Liver (tissue), 9 donors: ENCODE data around the gene SPTLC3. TPM values are rescaled to one million over a fixed set of nuclear protein-coding genes. Genes with fewer than 3 reads are reported as not detected.

ENCODE experiments used
- DNase-seq: peaks from one replicate; pipeline ENCODE4 v3.0.0-alpha.2; 2017; ENCODE audit warnings: low spot score
- H3K27ac ChIP-seq, 2 donors: one replicate each; pipeline ENCODE4 v1.7.0; 2013; ENCODE audit warnings: inconsistent platforms in 2 of 2, low read length in 2 of 2, control low read depth in 1 of 2, low read depth in 1 of 2, mild to moderate bottlenecking in 1 of 2
- H3K27me3 ChIP-seq, 4 donors: one replicate each; pipeline versions ENCODE4 v1.6.1 to v1.7.0; 2013; ENCODE audit warnings: low read length in 3 of 4, inconsistent platforms in 1 of 4, mild to moderate bottlenecking in 1 of 4, moderate library complexity in 1 of 4; ENCODE audit not compliant: control insufficient read depth in 4 of 4, insufficient read depth in 4 of 4
- H3K36me3 ChIP-seq, 4 donors: one replicate each; pipeline versions ENCODE4 v1.6.1 to v1.7.0; 2013; ENCODE audit warnings: low read length in 3 of 4, mild to moderate bottlenecking in 3 of 4, low read depth in 1 of 4, moderate library complexity in 1 of 4; ENCODE audit not compliant: control insufficient read depth in 4 of 4, insufficient read depth in 3 of 4
- H3K4me1 ChIP-seq, 4 donors: one replicate each; pipeline versions ENCODE4 v1.6.1 to v1.7.0; 2013; ENCODE audit warnings: low read length in 3 of 4, mild to moderate bottlenecking in 3 of 4, moderate library complexity in 1 of 4; ENCODE audit not compliant: control insufficient read depth in 4 of 4, insufficient read depth in 4 of 4
- H3K4me3 ChIP-seq, 3 donors: one replicate each; pipeline versions ENCODE4 v1.6.1 to v1.7.0; 2013; ENCODE audit warnings: low read length in 3 of 3, control low read depth in 1 of 3, low read depth in 1 of 3, mild to moderate bottlenecking in 1 of 3
- H3K9ac ChIP-seq, 2 donors: one replicate each; pipeline ENCODE4 v1.7.0; 2013; ENCODE audit warnings: low read length in 2 of 2, mild to moderate bottlenecking in 2 of 2, moderate library complexity in 2 of 2, control low read depth in 1 of 2, low read depth in 1 of 2
- H3K9me3 ChIP-seq, 4 donors: one replicate each; pipeline versions ENCODE4 v1.6.1 to v1.7.0; 2013; ENCODE audit warnings: low read length in 3 of 4; ENCODE audit not compliant: control insufficient read depth in 4 of 4
- EGR1 ChIP-seq, 2 donors: IDR thresholded peaks; 2 replicates each; pipeline ENCODE4 v1.6.1; 2016 to 2018; ENCODE audit warnings: antibody characterized with exemption in 2 of 2, low read depth in 2 of 2
- FOXA1 ChIP-seq: IDR thresholded peaks from 2 replicates; pipeline ENCODE4 v1.6.1; 2016; ENCODE audit warnings: antibody characterized with exemption
- FOXA2 ChIP-seq: IDR thresholded peaks from 2 replicates; pipeline ENCODE4 v1.6.1; 2016; ENCODE audit warnings: antibody characterized with exemption
- GABPA ChIP-seq, 2 donors: IDR thresholded peaks in 1 of 2; conservative IDR thresholded peaks in 1 of 2; 2 replicates each; pipeline ENCODE4 v1.6.1; 2016; ENCODE audit warnings: antibody characterized with exemption in 2 of 2, mild to moderate bottlenecking in 1 of 2, moderate library complexity in 1 of 2
- HNF4A ChIP-seq, 2 donors: conservative IDR thresholded peaks; 2 replicates each; pipeline ENCODE4 v1.6.1; 2016; ENCODE audit warnings: antibody characterized with exemption in 2 of 2, mild to moderate bottlenecking in 2 of 2
- HNF4G ChIP-seq: IDR thresholded peaks from 2 replicates; pipeline ENCODE4 v1.6.1; 2016; ENCODE audit warnings: antibody characterized with exemption
- JUND ChIP-seq, 2 donors: IDR thresholded peaks; 2 replicates each; pipeline ENCODE4 v1.6.1; 2016; ENCODE audit warnings: antibody characterized with exemption in 2 of 2
- MAX ChIP-seq: IDR thresholded peaks from 2 replicates; pipeline ENCODE4 v1.6.1; 2016; ENCODE audit warnings: antibody characterized with exemption
- NR2F2 ChIP-seq: IDR thresholded peaks from 2 replicates; pipeline ENCODE4 v1.6.1; 2016; ENCODE audit warnings: antibody characterized with exemption
- RAD21 ChIP-seq, 2 donors: IDR thresholded peaks; 2 replicates each; pipeline ENCODE4 v1.6.1; 2016; ENCODE audit warnings: antibody characterized with exemption in 2 of 2, mild to moderate bottlenecking in 2 of 2
- REST ChIP-seq: IDR thresholded peaks from 2 replicates; pipeline ENCODE4 v1.6.1; 2016; ENCODE audit warnings: antibody characterized with exemption, mild to moderate bottlenecking
- RXRA ChIP-seq, 2 donors: IDR thresholded peaks; 2 replicates each; pipeline ENCODE4 v1.6.1; 2017 to 2018; ENCODE audit warnings: antibody characterized with exemption in 2 of 2, mild to moderate bottlenecking in 1 of 2
- SP1 ChIP-seq: IDR thresholded peaks from 2 replicates; pipeline ENCODE4 v1.6.1; 2018; ENCODE audit warnings: antibody characterized with exemption, mild to moderate bottlenecking
- TAF1 ChIP-seq: conservative IDR thresholded peaks from 2 replicates; pipeline ENCODE4 v1.6.1; 2016; ENCODE audit warnings: antibody characterized with exemption, mild to moderate bottlenecking
- YY1 ChIP-seq: IDR thresholded peaks from 2 replicates; pipeline ENCODE4 v1.6.1; 2016; ENCODE audit warnings: antibody characterized with exemption, mild to moderate bottlenecking
- WGBS: extraction: QIAGEN DNeasy Blood & Tissue Kit; methylation state at CpG from one replicate; pipeline ENCODE4 v1.1.7; 2013; 5-methylcytosine and 5-hydroxymethylcytosine counted together
- polyA plus RNA-seq, 2 donors: library from polyadenylated mRNA; stranded (reverse) in 1 of 2; unstranded in 1 of 2; fragments of 200-250 nt in 1 of 2; fragments of >200 nt in 1 of 2; fragmentation: Nextera tagmentation in 1 of 2; extraction: Ambion mirVana in 1 of 2; gene quantifications; one replicate each; pipeline versions ENCODE4 v1.2.1 to v1.2.3, GENCODE V29; 2013 to 2015
- total RNA-seq, 2 donors: library from RNA; depleted of rRNA; stranded (reverse); fragments of >200 nt; gene quantifications; one replicate each; pipeline ENCODE4 v1.2.3, GENCODE V29; 2014
- TF ChIP-seq, protein P1 (sequence below): IDR thresholded peaks from 2 replicates; pipeline ENCODE4 v1.6.1; 2016; ENCODE audit warnings: antibody characterized with exemption
- TF ChIP-seq, protein P2 (sequence below): fragments of 150-350 bp; IDR thresholded peaks from 2 replicates; pipeline ENCODE4 v1.5.1; 2017; ENCODE audit warnings: improper control_type of control experiment, low read depth, low read length; ENCODE audit not compliant: missing input control
- TF ChIP-seq, protein P3 (sequence below): IDR thresholded peaks from 2 replicates; pipeline ENCODE4 v1.6.1; 2016; ENCODE audit warnings: antibody characterized with exemption
- donor health status: healthy.
- donor health status: healthy.
- donor health status: healthy.
- donor health status: healthy.
- donor health status: healthy.

The SPTLC3 gene
- total and polyA plus RNA-seq, 4 donors, result 4.2 to 40.9 (median 20.4) TPM

GRCh38 chr20:13002251-13002650 is 6.5 kb upstream of the SPTLC3 start:
- Histone ChIP-seq H3K4me1 (peaks cover 0 to 1% (median 0%) of the 10 kb centered on the region in 4 donors), H3K4me3 (no peak overlapping the region), H3K9ac (no peak overlapping the region), H3K27me3 (no peaks in the 10 kb centered on the region), H3K9me3 (no peaks in the 10 kb centered on the region), H3K36me3 (no peaks in the 10 kb centered on the region), H3K27ac (no peak overlapping the region)
- TF ChIP-seq MAX (no peak), RXRA (IDR thresholded peaks at IDR 0.05) (no peak), REST (no peak), NR2F2 (no peak), JUND (IDR thresholded peaks at IDR 0.05) (no peak), SP1 (no peak), HNF4G (no peak), GABPA (IDR thresholded peaks at IDR 0.05 in 1 of 2, conservative IDR thresholded peaks at IDR 0.05 in 1 of 2) (no peak), RAD21 (IDR thresholded peaks at IDR 0.05) (no peak), YY1 (no peak), EGR1 (IDR thresholded peaks at IDR 0.05; ENCODE audit: low read depth in 2 of 2) (no peak), FOXA2 (no peak), FOXA1 (no peak), HNF4A (conservative IDR thresholded peaks at IDR 0.05) (no peak), TAF1 (no peak)
- TF ChIP-seq, protein P1, sequence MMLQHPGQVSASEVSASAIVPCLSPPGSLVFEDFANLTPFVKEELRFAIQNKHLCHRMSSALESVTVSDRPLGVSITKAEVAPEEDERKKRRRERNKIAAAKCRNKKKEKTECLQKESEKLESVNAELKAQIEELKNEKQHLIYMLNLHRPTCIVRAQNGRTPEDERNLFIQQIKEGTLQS, result no peak
- TF ChIP-seq, protein P2, sequence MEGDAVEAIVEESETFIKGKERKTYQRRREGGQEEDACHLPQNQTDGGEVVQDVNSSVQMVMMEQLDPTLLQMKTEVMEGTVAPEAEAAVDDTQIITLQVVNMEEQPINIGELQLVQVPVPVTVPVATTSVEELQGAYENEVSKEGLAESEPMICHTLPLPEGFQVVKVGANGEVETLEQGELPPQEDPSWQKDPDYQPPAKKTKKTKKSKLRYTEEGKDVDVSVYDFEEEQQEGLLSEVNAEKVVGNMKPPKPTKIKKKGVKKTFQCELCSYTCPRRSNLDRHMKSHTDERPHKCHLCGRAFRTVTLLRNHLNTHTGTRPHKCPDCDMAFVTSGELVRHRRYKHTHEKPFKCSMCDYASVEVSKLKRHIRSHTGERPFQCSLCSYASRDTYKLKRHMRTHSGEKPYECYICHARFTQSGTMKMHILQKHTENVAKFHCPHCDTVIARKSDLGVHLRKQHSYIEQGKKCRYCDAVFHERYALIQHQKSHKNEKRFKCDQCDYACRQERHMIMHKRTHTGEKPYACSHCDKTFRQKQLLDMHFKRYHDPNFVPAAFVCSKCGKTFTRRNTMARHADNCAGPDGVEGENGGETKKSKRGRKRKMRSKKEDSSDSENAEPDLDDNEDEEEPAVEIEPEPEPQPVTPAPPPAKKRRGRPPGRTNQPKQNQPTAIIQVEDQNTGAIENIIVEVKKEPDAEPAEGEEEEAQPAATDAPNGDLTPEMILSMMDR, result no peak
- TF ChIP-seq, protein P3, sequence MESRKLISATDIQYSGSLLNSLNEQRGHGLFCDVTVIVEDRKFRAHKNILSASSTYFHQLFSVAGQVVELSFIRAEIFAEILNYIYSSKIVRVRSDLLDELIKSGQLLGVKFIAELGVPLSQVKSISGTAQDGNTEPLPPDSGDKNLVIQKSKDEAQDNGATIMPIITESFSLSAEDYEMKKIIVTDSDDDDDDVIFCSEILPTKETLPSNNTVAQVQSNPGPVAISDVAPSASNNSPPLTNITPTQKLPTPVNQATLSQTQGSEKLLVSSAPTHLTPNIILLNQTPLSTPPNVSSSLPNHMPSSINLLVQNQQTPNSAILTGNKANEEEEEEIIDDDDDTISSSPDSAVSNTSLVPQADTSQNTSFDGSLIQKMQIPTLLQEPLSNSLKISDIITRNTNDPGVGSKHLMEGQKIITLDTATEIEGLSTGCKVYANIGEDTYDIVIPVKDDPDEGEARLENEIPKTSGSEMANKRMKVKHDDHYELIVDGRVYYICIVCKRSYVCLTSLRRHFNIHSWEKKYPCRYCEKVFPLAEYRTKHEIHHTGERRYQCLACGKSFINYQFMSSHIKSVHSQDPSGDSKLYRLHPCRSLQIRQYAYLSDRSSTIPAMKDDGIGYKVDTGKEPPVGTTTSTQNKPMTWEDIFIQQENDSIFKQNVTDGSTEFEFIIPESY, result no peak
- no peak for DNase-seq
- 90% methylated on average over 5 of the region's 5 CpGs for WGBS
